ENCODE results near the gene TNS1.

TNS1 gene

DNA sequence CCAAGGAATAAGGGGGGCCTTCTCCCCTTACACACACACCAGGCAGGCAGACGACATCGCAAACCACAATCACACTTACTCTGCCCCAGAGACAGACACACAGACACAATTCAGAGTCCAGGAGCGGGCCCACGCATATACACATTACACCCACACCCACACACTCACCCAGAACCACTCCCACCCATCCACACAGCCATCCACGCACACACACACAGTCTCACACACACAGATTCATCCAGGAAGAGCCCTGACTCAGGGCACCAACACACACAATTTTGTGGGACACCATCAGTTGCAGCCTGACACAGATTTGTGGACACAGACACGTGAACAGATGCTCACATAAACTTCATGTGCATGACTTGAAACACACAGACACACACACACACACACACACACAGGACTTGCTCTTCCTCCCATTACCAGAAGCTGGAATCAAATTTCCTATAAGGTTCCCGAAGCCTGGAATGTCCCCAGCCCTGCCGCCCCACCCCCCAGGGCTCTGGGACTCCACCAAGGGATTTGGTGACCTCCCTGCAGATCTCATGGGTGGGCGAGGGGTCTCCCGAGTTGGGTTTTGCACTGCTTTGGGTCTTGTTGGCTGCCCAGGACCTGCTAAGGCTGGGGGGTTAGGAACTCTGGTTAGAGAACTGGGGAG is 23.5 kb downstream of the TNS1 start:
- no peak for DNase-seq

DNA sequence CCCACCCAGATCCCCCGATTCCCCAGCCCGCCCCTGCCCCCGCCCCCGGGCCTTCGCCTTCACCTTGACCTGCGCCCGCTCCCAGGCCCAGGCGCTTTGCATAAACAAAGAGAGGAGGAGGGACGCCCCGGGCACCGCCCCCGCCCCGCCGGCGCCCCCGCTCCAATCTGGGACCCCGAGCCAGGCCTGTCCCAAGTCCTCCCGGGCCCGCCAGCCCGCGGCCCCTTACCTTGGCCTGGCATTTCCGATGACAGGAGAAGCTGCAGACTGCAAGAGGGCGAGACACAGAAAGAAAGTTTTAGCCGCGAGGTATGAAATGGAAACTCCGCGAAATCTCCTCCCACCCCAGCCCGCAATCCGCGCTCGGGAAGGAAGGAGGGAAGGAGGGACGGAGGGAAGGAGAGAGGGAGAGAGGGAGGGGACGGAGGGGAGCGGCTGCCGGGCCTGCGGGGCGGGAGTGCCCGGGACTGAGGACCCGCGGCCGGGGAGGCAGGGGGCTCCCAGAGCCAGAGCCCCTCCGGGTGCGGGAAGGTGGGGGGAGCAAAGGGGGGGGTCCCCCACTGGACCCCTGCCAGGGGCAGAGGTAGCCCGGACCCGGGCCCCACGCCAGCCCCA is 24.2 kb downstream of the TNS1 start:
- no peak for DNase-seq

DNA sequence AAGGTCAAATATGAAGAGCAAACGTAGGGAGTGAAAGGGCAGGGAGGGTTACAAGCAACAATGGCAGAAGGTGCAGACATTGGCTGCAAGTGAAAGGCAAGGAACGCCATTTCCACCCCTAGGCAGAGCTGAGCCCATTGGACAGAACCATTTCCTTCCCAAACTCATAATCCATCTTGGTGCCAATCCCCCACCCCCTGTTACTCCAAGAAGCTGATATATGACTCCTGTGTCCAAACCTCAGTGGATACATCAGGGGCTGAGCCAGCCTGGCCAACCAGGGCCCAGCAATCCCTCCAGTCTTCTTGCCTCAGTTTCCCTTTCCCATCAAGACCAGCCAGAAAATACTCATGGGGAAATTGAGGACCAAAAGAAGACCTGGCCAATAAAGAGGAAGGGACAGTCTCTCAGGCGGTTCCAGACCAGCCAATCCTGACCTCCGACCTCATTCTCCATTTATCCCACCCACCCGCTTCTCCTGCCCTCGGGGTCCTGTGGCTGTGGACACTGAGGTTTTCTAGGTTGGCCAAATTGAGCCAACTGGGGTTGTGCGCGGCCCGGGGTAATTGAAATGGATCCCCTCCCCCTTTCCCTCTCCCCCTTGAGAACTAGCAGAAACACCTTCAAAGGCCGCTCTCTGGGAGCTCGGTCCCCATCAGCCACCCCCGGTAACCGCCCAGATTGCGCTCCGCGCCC is 24.8 kb downstream of the TNS1 start:
- DNase-seq, result no peak

DNA sequence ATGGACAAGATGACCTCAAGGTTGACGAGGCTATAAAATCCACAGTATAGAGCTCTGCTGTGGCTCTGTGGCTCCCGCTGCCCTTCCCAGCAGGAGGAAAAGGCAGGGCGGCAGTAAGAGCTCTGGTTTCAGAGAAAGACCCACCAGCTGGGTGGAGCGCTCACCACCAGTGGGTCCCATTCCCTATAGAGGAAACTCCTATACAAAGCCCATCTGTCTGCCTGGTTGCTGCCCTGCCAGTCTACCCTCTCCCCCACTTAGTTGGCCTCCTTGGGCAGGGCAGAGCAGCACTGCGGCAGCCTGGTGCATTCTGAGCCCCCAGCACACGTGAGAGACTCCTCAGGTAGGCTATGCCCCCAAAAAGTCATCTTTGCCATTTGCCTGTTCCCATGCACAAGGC is 26.5 kb downstream of the TNS1 start:
- no peak for DNase-seq

DNA sequence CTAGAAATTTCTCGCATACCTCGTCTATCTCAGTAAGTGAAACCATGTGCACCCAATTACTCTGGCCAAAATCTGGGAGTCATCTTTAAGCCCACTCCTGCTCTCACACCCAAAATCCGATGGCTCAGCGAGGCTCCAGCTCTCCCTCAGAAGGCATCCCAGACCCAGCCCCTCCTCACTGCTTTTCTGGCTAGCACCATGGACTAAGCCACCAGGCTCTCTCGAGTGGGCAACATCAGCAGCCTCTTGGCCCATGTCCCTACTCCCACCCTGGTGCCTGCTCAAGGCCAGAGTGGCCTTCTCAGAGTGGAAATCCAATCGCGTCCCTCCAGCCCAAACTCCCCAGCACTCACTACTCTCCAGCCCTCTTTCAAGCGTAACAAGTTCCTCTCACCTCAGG is 27.2 kb downstream of the TNS1 start:
- no peak for DNase-seq

DNA sequence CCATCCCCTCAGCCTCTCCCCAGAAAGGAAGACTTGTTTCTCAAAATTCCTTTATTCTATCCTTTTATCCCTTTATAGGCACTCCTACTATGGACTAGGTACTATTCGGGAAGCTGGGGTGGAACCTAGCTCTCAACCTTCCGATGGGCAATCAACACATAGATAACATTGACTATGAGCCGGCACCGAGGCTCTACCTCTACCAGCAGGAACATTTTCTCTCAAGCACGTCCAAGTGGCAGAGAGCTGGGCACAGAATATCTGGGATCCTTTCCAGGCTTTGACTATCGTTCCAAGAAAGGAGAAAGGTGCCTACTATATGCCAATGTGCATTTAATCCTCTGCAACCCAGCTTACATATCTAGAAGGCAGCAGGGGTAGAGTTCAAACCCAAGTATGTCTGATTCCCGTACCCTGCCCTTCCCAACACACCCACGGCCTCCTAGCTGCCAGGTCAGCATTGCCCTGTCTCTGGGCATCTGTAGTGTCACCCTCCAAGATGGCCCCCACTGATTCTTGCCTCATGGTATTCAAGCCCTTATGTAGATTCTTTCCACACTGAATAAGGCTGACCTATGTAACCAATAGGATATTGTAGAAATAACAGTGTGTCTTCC is 28.3 kb downstream of the TNS1 start:
- DNase-seq, result no peak

DNA sequence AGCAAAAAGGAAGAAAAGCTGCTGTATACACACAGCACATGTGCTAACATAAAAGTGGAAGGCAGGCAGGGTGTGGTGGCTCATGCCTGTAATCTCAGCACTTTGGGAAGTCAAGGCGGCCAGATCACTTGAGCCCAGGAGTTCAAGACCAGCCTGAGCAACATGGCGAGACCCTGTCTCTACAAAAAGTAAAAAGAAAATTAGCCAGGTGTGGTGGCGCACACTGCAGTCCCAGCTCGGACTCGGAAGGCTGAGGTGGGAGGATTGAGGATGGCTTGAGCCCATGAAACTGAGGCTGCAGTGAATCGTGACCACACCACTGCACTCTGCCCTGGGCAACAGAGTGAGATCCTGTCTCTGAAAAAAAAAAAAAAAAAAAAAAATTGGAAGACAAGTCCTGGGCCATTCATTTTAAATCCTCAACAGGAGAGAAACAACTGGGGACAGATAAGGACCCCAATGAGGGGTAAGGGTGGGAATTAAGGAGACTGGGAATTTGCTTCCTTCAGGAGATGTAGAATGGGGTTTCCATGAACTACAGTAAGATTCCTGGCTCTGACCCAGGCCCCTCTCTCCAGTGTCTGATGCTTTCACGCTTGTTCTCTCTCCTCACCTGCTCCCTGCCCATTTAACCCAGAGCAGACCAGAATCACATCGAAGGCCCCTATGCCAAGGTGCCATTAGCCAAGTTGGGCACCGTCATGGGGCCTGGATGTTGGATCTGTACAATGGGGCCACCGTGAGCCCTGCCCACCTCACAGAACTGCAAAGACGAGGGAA is 29.6 kb downstream of the TNS1 start:
- DNase-seq, result no peak

DNA sequence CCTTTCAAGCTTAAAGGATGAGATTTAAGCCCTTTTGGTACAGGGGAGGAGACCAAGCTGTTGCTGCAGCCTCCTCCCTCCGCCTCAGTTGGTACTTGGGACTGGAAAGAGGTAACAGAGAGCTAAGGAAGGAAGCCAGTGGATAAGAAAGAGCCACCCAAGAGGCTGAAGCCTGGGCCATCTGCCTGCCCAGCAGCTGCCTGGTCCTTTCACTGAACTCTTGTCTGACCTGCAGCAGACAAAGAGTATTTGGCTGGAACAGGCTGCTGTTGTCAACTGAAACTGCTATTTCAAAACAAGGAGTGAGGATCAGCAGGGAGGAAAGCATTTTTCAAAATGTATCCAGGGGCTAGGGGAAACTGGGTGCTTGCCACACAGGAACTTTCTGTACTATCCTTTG is 30.3 kb downstream of the TNS1 start:
- no peak for DNase-seq

DNA sequence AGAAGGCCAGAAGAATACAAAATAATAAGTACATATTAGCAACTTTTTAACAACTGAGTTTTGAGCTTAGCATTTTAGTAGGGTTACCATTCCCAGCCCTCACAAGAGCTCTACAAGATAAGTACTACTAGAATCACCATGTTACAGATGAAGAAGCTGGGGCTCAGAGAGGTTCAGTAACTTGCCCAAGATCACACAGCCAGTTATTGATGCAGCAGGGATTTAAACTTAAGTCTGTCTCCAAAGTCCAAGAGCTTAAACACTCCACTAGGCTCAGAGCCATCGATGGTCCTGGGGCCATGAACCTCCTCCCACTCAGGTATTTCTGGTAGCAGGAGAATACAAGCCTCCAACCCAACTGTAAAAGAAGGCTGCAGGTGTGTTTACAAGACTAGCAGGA is 30.8 kb downstream of the TNS1 start:
- DNase-seq, result no peak

DNA sequence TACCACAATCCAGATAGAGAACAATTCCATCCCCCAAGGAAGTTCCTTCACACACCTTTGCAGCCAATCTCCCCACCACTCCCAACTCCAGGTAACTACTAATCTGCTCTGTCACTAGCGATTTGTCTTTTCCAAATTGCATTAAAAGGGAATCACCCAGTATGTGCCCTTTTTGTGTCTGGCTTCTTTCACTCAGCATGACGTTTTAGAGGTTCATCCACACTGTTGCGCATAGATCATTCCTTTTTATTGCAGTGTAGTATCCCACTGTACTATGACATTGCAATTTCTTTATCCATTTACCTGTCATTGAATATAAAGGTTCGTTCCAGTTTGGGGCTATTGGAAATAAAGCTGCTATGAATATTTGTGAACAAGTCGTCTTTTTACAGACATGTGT is 31.6 kb downstream of the TNS1 start:
- no peak for DNase-seq

DNA sequence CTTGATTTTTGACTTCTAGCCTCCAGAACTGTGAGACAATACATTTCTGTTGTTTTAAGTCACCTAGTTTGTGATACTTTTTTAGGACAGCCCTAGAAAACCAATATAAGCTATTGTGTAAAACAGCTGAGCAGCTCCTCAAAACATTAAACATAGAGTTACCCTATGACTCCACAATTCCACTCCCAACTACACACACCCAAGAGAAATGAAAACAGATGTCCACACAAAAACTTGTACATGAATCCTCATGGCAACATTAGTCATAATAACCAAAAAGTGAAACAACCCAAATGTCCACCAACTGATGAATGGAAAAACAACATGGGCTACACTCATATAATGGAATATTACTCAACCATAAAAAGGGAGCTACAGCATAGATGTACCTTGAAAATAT is 32.6 kb downstream of the TNS1 start:
- DNase-seq, result no peak

DNA sequence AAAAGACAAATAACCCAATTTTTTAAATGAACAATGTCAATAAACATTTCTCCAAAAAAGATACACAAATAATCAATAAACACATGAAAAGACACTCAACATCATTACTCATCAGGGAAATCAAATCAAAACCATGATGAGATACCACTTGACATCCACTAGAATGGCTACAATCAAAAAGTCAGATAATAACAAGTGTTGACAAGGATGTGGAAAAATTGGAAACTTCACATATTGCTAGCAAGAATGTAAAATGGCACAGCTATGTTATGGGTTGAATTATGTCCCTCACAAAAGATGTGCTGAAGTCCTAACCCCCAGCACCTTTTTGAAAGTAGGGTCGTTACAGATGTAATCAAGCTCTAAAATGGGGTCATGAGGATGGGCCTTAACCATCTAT is 33.2 kb downstream of the TNS1 start:
- DNase-seq, result no peak

DNA sequence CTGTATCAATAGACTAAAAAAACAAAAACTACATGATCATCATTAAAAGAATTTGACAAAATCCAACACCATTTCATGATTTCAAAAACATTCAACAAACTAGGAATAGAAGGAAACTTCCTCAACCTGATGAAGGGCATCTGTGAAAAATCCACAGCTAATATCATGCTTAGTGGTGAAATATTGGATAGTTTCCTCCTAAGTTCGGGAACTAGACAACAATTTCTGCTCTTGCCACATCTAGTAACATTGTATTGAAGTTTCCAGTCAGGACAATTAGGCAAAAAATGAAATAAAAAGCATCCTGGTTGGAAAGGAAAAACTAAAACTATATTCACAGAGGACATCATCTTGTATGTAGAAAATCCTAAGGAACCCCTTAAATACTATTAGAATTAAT is 34.8 kb downstream of the TNS1 start:
- no peak for DNase-seq

DNA sequence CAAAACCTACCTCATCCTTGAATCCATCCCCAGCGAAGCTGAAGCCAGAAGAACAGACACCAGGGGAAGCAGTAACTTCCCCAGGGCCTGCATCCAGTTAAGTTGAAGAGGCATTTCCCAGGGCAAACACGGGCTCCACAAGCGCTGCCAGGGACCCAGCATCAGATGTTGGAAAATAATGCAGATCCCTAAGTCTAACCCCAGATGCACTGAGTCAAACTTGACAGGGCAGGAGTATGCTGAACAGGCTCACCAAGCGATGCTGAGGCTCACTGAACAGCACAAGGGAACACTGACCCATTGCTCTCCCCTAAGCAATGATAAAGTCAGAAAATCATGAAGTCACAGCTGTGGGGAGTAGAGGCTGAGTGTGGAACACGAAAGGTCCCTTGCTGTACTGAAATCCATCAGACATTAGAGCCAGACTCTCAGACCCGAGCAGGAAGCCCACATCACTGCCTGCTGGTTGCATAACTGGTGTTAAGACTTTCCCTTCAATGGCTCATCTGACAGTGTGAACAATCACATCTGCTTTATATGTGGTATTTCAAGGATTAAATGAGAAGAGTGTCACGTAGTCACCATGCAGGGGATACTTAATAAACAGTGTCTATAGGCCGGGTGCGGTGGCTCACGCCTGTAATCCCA is 36.2 kb downstream of the TNS1 start:
- no peak for DNase-seq

DNA sequence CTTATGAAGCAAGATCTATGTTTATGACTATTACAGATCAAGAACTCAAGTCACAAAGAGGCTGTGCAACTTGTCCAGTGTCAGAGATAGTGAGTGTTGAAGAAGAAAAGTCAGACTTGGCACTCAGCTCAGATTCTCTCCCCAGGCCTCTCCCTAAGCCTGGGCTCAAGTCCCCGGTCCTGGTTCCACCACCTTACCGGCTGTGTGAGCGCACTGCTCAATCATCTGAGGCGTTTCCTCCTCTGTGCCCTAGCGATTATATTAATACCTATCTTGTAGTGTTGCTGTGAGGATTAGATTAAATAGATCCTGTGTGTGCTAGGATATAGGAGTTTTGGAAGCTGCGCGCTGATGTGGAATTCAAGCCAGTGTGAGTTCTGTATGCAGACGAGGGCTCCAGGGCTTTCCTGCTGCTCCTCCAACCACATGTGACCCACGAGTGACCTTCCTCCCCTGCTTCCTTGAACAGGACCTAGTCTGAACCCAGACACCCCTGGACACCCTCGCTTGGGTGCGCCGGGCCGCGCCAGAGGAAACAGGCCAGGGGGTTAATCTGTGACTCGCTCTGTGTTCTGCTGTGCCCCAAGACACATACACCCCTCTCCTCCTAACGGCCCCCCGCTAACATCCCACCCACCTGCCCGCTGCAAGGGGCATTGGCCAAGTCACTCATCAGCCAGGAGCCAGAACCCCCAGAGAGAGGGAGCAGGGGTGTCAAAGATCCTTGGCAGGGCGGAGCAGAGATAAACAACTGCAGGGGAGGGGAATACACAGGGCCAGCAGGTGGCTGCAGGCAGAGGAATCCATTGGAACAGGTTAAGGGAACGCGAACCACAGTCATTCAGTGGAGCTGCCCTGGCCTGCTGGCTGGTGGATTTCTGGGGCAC is 38.3 kb downstream of the TNS1 start:
- no peak for DNase-seq

DNA sequence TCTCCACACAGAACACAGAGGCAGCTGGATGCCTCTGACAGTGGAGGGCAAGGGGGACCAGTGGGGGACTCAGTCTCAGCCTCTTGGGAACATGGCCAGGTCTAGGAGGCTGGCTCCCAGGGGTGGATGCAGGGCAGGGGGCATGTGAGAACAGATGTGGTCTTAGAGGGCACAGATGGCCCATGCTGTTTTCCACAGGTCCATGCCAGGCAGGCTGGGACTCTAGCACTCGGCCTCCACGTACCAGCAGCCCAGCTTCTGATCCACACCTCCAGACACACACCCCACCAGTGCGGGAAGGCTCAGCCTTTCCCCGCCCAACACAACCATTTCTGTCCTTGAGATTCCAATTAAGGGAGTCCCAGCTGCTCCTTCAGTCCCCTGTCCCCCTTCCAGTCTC is 42.4 kb downstream of the TNS1 start:
- no peak for DNase-seq

DNA sequence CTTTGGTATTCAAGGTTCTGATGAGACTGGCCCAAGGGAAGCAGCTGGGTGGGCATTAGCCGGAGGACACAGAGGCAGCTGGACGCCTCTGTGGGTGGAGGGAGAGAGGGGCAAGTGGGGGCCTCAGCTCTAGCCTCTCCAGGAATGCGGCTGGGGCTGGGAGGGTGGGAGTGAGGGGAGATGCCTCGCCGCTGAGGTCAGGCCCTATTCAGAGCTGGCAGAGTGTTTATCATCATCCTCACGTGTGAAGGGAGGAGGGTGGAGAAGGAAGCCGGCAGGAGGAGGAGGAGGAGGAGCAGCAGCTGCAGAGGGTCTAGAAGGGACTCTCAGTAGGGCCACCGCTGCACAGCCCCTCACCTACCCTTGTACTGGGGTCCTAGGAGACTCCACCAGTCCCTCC is 43.1 kb downstream of the TNS1 start:
- no peak for DNase-seq

DNA sequence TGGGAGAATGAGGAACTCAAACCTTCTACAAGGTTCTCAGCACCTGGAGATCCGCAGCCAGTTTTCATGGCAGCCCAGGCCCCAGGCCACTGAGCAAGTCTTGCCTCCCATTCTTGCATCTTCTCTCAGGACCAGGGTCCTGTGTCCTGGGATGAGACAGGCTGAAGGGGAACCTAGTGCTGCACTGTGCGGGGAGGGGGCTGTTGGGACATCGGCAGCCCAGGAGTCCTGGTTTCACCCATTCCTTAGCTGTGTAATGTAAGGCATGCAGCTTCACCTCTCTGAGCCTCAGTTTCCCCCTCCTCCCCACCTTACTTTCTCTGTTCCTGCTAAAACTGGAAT is 43.9 kb downstream of the TNS1 start:
- DNase-seq, result no peak

DNA sequence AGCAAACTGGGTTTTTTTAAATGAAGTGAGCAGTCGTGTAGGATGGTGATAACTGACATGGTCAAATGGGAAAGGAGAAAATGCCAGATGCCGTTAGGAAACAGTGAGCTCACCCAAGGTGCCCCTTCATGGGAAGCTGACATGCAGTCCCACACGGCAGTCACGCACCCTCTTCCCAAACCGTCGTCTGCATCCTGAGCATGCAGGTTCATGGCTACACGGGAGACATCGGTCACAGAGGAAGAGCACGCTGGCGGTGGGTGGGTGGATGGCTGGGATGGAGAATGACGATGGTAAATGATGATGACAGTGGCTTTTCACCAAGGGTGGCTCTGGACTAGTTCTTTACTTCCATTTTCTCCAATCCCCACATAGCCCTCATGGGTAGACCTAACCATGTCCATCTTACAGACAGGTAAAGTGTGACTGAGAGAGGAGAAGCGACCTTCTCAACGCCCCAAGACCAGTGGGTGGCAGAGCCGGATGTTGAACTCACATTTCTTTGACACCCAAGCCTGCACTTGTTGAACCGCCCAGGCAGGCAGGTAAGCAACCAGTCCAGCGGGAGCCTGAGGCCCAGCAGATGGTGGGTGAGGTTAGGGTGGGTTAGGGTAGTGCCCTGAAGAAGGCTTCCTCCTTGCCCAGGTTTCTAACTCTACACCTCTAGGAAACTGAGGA is 44.5 kb downstream of the TNS1 start:
- DNase-seq, result no peak

DNA sequence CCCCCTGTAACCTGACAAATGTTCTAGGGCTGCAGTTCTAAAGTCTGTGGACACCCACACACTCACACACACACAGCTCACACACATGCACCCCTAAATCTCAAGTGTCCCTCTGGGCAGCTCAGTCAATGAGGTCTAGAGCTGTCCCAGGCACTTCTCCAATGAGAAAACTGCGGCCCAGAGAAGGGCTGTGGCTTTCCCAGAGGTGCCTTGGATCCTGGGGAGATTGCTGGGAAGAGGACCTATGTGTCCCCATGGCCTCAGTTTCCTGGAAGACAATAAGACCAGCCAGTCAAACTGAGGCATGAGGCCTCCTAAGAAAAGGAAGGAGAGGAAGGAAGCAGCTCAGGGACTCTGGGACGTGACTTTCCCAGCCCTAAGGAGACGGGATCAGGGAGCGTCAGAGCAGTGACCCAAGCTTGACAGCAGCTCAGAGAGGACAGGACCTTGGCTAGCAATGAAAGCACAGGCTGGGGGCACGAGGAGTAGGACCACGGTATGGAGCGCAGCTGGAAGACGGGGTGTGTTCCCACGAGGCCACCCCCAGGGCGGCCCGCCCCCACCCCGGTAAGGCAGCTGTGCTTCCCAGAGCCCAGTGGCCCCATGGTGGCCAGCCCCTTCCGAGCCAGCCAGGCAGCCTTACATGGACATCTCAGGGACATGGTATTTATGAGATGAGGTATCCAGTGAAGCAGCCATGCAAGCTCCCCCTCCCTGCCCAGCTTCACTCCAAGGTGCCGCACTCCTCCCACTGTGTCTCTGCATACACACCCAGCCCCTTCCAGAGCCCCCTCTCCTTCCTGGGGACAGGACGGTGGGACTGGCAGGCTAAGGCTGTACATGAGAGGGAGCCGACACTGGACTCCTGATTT is 46.0 kb downstream of the TNS1 start:
- DNase-seq, result no peak
